HG02943 (cell line): Measurements from ENCODE around the gene PCP4L1.
A peak's percentile ranks its signal among the peaks of the same experiment; 100 is the strongest.
"Not testable (repeated sequence)": the region's sequence is repeated elsewhere in the genome, so short reads cannot be mapped to it uniquely, and the experiment has no call there.

ENCODE experiments used
- ATAC-seq: cut with Tn5 transposase; IDR thresholded peaks from one replicate; pipeline ENCODE4 v1.9.1; 2021; ENCODE audit warnings: mild to moderate bottlenecking, low read depth, moderate library complexity; ENCODE audit not compliant: unreplicated experiment

The PCP4L1 gene

GRCh38 chr1:161258439-161259344, at the start of gene PCP4L1:
Gene PCP4L1 (plus strand): TSS chr1:161258745. CDS start chr1:161258975, 230 bp downstream.
- ATAC-seq = no peak

GRCh38 chr1:161209790-161210409, 48.6 kb upstream of the PCP4L1 start:
- no peak for ATAC-seq

GRCh38 chr1:161214369-161214768, 44.2 kb upstream of the PCP4L1 start:
- no peak for ATAC-seq

DNA sequence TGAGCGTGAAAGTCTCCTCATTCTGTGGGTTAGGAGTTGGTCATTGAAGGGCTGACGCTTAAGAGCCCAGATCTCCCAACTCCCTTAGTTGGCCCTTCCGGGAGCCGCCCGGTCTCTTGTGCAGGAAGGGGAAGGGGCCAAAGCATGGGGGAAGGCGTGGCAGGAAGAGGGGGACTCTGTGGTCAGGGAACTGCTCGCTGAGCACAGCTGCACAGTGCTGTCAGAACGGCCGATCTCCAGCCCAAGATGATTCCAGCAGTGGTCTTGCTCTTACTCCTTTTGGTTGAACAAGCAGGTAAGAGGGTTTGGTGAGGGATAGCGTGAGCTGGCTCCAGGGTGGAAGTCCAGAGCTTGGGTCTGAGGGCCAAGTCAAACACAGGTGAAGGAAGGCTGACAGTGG, 43.5 kb upstream of the PCP4L1 start, which contains the start of gene FCER1G:
Gene FCER1G (plus strand): TSS at position 220 of the 400 bp plus-strand sequence. CDS start 27 bp downstream, at position 247.
- no peak for ATAC-seq

- ATAC-seq = peak; percentile 74
These were observed 41.4 kb upstream of the PCP4L1 start for GRCh38 chr1:161216945-161217712.

GRCh38 chr1:161217831-161218230, 40.7 kb upstream of the PCP4L1 start:
- ATAC-seq = no peak

- ATAC-seq = no peak
These were observed 40.1 kb upstream of the PCP4L1 start for GRCh38 chr1:161218301-161219077.

- no peak for ATAC-seq
These were observed 39.3 kb upstream of the PCP4L1 start for GRCh38 chr1:161219078-161219892.

DNA sequence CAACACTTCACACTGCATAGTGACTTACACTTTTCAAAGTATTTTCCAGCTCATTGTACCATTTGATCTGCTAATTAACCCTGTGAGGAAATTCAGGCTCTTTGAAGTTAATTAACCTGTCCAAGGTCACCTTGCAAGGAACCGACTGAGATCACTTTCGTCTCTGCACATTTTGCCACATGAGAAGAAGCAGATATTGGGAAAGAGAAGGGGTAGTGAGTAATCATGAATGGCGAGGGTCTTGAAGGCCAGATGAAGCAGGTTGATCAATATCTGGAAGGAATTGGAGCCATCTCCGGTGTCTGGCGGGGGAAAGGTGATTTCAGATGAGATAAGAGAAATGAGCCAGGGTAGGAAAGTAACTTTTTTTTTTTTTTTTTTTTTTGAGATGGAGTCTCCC, 38.5 kb upstream of the PCP4L1 start:
- no peak for ATAC-seq

DNA sequence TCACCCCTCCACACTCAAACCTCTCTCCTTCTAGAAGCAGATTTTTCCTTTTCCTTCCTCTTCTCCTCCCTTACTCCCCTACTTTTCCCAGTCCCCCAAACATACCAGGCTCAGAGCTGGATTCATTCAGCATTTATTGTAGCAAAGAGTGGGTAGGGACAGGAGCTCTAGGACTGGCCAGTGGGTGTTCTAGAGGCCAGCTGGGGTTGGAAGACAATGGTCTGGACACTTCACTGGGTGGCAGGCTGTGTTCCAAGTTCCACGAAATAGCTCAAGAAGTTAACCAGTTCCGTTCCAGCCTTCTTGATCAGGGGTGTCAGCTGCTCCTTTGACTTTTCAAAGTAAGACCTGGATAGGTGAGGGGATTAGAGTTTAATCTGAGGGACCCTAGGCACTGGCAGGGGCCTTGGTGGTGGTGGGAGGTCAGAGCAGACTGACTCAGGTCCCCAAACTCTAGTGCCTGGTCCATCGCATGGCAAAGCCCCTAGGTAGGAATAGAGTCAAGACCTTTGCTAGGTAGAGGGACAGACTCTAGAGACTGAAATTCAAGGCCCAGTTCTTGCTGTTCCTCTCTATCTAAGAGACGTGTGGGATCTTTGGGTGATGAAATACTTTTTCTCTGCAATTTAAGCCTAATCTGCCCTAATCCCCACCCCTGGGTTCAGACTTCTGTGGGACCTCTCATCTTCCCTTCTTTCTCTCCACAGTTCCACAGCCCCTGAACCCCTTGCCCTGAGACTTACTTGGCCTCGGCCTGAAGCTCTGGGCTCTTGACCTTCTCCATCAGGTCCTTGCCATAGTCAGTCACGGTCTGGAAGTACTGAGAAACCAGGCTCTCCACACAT, 36.1 kb upstream of the PCP4L1 start:
- ATAC-seq = no peak

DNA sequence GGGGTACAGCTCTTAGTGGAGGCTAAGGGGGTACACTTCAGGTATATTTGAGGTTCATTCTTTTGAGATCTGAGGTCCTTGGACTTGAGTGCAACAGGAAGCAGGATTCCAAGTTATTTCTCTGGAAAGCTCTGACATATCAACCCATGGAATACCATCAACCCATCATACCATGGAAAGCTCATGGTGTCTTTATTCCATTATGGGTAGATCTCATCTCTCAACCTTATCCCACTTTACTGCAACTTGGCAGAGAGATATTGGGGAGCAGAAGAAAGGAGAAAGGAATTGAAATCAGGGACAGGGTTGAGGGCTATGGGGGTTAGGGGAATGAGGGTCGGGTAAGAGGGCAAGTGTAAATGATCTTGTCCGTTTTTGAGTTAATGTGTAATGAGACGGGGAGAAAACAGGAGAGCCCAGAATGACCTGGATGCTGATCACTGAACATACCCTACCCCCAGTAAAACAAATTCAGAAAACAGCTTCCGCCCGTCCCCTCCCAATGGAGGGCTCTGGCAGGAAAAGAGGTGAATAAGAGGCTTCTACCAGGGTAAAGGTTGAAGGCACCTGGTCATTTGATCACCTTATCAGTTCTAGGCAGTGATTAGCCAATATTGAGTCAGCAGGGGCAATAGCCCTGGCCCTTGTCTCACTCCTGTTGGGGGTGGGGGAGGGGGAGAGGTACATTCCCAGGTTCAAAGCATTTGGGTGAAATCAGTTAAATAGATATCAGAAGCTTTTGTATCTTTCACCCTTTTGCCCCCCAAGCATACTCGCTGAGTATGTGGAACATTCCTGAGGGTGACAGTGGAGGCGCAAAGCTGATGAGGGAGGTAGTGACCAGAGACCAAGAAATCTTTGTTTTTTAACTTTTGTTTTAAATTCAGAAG, 34.5 kb upstream of the PCP4L1 start:
- no peak for ATAC-seq

GRCh38 chr1:161224695-161225087, 33.9 kb upstream of the PCP4L1 start:
- not testable (repeated sequence) for ATAC-seq

DNA sequence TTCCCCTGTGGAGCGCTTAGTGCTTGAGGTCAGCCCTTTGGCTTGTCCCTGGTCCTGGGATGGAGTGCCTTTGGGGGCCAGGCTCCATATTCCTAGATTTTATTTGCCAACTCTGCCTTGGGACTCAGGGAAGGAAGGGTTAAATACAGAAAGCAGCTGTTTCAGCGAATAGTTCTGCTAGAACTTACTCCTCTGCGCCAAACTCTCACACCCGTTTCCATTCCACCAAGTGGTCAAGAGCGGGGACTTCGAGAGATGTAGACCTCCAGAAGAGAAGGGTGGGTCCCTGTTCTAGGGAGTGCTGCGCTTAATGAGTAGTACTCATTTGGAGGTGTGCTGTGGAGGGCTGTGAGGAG, 33.4 kb upstream of the PCP4L1 start:
- ATAC-seq = no peak

DNA sequence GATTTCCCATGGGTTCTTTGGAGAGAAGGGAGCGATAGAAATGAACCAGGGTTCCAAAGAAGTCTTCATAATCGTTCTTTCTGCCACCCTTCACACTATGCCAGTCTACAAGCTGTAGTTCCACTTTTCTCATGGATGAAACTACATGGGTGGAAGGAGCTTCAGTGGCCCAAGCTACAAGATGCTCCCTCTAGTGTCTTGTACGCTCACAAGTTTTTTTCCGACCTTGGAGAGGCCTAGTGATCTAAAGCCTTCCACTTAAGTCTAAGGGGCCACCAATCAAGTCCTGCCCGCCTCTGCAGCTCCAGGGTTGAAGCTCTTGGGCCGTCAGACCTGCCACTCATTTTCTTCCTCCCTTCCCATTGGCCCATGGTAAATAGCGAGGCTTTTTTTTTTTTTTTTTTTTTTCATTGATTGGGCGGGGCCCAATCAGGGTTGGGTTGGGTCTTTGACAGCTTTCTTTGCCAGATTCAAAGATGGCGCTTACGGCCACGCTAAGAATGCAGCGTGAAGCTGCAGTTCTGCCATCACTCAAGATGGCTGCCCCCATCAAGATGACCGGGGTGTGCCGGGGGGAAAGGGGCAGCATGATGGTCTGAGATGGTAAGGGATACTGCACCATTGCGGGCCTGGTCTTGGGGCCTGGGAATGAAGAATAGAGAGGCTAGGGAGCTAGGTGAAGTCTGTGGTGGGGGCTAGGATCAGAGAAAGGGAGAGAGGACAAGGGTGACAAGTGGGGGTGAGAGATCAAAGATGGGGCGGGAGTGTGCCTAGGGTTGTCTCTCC, 32.8 kb upstream of the PCP4L1 start, which contains the start of gene TOMM40L:
Gene TOMM40L (plus strand): TSS at position 527 of the 786 bp plus-strand sequence. CDS start 430 bp downstream, outside the sequence.
- peak; percentile 93 for ATAC-seq

GRCh38 chr1:161226320-161226711, 32.2 kb upstream of the PCP4L1 start:
- ATAC-seq = no peak

DNA sequence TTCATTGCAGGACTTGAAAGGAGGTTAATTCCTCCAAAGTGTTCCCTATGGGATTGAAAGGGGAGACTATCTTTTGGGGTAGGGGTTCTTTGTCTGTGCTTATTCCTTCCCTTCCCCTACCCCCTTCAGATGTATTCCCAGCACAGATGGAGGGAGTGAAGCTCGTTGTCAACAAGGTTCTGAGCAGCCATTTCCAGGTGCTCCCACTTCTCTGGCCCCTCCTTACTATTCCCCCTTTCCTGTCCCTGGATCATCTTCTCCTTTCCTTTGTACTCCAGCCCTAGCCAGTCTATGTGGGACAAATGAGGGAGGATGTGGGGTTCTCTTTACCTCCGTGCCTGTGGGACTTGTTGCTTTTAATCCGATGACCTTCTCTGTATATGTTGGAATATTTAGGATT, 31.8 kb upstream of the PCP4L1 start:
- no peak for ATAC-seq
